Endometrium (tissue), 2 donors: Measurements from ENCODE around the gene PDK2.
"Not testable (repeated sequence)": the region's sequence is repeated elsewhere in the genome, so short reads cannot be mapped to it uniquely, and the experiment has no call there.

Experiments
- FAIRE-seq: peaks from 2 replicates; lab custom pipeline; 2012; peaks lifted over from hg19 to GRCh38; lab: Jason Lieb, UNC
- donor health status: control.
- donor health status: control.

Gene PDK2

DNA sequence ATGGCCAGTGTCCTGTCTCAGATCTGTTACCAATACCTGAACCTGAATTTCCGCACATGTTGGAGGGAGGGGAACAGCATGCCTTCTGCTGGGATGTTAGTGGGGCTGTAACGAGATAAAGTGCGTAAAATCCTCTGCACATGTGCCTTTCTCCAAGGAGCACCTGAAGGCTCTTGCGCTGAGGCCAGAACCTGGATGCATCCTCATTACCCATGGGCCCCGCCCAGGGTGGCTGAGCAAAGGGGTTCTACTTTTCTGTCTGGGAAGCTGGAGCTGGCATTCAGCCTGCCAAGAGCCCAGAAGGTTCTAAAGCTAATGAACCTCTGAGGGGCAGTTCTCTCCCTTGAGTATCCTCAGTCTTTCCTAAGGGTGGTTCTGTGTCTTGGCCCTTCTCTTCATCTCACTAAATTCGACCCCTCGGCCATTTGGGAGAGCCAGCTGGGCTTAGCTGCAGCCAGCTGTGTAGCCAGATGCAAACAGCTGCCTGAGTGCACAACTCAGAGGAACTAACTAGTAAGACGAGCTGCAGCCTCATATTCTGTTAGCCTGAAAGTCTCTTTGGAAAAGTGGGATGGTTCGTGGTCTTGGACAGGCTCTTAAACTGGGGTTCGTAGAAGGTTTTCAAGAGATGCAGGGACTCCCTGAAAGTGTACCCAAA lies 36.7 kb upstream of the PDK2 start:
- no peak for FAIRE-seq

DNA sequence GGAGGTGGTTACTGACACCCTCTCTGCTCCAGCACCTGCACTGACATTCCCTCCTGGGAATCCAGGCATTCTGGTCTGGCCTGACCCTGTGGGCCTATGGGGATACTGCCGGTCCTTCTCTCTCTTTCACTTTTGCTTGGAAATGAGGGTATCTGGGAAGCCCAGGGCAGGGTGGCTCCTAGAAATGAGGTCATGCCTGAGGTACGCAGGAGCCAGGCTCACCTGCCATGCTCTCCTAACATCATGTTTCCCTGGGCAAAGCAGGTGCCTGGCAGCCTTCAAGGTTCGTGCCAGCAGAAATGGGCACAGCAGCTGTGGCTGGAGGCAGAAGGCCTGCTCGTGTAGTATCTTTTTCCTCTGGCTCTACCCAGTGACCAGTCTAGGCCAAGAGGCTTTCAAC lies 35.9 kb upstream of the PDK2 start:
- FAIRE-seq = no peak

DNA sequence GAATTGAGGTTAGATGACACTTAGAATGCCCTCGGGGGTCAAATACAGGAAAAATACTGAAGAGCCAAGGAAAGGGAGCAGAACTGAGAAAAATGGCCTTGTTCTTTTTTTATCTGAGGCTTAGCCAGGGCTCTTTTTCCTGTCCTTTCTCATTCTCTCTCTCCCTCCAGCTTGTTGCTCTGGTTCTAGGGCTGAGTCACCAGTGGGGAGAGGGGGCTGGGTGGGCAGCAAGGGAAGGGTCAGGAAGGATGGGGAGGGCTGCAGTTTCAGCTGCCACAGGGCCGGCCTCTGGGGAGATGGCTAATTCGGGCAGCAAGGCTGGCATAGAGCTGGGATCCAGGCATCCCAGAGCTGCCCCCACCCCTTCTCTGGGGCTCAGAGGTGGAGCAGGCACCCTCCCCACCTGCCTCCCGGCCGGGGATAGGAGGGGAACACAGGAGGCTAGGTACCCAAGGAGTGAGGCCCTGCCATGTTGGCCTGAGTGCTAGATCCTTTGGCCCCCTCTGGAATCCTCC lies 35.3 kb upstream of the PDK2 start:
- FAIRE-seq = no peak

DNA sequence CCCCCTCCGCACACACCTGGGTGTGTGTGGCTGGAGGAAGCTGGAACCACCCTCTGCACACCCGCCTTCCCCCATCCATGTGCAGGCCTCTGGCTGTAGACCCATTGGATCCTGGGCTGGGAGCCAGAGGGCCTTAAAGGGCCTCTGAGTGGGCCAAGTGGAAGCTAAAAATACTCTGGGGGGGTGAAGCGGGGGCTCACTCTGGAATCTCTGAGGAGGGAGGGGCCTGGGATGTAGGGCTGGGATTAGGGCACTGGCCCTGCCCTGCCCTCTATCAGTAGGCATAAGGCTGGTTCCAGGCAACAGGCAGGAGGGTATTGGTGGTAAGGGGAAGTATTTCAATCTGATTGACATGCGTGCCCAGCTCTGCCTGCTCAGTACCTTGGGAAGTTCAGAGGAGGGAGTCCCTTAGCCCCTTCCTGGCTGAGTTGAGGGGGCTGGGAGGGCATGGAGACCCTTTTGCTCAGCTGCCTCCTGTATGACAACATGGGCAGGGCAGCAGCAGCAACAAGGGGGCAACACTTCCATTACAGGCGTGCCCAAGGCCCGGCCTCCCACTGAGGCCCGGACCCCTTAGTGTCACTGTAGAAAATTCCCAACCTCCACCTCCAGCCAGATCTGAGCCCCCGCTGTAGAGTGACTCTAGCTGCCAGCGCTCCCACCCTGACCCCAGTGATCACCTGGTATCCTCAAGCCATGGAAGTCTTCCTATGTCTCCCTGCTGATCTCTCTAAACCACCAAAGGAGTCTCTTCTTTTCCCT lies 34.0 kb upstream of the PDK2 start:
- FAIRE-seq = no peak

DNA sequence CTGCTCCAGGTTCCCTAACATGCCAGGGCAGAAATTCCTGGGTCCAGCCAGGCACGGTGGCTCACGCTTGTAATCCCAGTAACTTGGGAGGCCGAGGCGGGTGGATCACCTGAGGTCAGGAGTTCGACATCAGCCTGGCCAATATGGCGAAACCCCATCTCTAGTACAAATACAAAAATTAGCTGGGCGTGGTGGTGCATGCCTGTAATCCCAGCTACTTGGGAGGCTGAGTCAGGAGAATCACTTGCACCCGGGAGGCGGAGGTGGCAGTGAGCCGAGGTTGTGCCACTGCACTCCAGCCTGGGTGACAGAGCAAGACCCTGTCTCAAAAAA lies 33.5 kb upstream of the PDK2 start:
- not testable (repeated sequence) for FAIRE-seq

DNA sequence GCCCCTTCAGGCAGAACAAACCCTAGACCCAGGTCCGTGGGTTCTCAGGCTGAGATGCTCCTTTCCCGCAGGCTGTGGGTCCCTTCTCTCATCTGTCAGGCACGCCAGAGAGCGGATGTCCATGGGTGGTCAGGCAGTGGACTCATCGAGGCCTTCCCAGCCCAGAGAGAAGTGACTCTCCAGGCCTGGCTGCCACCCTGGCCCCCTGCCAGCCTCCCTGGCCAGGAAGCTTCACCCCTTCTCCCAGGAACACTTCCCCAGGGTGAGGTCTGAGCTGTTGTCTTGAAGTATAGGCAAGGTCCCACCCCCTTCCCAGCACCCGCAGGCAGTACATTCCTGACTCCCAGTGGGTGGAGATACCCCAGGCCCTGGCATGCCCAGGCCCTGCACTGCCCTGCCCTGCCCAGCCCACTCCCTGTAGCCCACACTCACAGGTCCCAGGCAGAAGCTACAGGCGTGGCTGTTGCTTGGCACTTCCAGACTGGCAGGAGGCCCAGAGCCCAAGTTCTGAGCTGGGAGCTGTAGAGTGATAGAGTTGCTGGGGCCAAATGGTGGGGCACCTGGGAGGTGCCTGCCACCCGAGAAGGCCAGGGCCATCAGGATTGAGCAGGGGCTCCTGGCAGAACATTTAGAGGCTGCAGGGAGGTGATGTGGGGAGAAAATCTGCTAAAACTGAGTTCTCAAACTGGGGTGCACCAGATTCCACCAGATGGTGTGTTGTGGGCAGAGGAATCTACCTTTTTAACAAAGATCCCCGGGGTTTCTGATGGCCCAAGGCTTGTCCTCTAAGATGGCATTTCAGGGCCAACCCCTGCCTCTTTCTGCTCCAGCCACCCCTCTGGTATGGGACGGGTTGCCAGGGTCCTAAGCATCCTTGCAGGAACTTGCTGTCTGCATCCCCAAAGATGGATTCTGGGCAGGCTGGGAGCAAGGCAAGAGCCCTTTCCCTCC lies 32.6 kb upstream of the PDK2 start:
- no peak for FAIRE-seq

DNA sequence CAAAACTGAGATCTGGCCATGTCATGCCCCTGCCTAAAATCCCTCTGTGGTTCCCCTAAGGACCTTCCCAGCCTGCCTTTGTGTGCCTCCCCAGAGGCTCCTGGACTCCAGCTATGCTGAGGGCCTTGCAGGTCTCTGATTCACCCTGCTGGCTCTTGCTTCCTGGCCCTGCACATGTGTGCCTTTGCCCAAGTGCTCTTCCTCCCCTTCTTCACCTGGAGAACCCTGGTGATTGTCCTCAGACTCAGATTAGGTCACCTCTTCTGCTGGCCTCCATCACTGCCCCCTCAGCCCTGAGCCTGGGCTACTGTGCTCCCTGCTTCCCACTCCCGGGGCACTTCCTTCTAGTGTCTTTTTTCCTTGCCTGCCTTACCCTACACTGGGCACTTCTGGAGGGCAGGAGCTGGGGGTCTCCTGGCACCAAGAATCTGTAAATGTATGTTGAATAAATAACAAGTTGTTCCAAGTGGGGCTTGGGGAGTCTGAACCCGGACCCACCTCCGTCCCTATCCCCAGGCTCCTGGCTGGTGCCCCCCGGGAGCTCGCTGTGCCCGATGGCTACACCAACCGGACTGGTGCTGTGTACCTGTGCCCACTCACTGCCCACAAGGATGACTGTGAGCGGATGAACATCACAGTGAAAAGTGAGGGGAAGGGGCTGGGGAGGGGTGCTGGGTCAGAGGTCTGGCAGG lies 31.4 kb upstream of the PDK2 start:
- no peak for FAIRE-seq

DNA sequence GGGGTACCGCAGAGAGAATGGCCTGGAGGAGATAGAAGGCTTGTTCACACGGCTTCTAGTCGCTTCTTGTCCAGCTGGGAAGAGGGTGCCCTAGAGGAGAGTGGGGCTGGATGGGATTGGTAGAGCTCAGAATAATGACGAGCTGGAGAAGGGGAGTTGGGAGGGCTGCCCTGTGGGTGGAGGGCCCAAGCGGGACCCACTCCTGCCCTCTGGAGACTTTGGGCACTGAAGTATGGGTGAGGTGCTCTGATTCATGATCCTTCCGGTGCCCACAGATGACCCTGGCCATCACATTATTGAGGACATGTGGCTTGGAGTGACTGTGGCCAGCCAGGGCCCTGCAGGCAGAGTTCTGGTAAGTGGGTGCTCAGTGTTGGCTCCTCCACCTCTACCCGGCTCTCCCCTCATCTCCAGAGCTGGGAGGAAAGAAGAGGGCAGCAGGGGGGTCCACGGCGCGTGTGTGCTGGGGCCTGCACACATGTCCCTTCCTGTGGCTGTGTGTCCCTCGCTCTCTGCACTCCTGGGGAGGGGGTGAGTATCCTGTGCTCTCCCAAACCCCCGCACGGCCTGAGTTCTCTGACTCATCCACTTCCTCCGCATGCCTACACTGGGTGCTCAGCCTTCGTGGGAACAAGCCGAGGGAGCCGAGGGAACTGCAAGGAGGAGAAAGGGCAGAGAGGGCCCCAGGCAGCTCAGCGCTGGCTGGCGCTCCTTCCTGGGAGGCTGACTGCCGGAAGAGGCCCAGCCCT lies 30.7 kb upstream of the PDK2 start:
- no peak for FAIRE-seq

DNA sequence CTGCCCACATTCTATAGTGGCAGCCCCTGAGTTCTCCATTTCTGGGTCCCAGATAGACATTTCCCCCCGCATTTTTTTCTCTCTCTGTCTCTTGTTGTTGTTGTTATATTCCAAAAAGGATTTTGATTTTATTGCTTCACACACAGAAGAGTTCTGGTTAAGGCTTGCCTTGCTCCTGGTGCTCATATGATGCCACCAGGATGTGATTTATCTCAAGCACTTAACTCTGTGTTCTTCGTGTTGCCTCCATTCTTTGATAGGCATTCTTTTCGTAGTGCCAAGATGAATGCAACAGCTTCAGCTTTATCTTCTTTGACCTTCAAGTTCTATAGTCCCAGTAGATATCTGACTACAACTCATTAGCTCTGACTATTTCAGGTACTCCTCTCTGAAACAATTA lies 30.1 kb upstream of the PDK2 start:
- FAIRE-seq = no peak

DNA sequence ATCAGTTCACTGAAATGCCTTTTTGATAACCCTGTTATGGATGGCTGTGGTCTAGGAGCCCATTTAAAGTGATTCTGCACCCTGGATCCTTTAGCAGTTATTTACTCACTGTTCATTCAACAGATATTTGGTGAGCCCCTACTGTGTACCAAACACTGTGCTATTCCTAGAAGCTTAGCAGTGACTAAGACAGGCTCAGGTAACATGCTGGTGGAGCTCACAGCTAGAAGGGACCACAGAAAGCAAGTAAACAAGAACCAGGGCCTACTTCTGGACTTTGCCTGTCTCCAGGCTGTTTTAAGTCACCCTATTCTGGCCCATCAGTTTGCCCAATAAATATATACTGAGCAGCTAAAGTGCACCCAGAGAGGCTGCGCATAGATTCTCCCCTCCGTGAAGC lies 28.2 kb upstream of the PDK2 start:
- no peak for FAIRE-seq

DNA sequence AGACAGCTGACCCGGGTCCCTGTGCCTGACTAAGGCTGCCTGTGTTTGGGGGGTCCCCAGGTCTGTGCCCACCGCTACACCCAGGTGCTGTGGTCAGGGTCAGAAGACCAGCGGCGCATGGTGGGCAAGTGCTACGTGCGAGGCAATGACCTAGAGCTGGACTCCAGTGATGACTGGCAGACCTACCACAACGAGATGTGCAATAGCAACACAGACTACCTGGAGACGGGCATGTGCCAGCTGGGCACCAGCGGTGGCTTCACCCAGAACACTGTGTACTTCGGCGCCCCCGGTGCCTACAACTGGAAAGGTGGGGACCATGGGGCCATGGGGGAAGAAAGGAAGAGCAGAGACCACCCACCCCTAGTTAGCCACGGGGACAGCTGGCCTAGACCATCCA lies 27.2 kb upstream of the PDK2 start:
- no peak for FAIRE-seq

DNA sequence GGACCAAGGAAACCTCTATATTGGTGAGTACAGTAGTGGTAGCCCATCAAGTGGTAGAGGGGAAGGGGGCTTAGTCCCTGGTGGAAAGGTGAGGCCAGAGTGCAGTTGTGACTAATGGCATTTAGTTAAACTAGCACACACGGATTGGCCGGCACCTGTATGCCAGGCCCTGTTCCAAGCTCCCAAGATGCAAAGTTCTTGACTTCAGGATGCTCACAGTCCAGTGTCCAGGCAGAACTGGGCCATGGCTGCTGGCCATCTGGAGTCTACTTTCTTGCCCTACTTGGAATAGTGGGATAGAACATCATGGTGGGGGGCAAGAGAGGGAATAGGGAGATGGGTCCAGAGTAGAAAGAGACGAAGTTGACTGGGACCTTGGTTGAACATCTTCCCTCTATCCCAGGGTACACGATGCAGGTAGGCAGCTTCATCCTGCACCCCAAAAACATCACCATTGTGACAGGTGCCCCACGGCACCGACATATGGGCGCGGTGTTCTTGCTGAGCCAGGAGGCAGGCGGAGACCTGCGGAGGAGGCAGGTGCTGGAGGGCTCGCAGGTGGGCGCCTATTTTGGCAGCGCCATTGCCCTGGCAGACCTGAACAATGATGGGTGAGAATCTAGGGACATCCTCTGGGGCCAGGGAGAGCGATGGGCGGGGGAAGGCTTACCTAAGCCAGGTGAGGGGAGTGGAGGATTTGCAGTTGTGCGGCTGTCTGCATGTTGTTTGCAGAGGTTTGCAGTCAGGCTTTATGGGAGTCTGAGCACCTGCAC lies 24.1 kb upstream of the PDK2 start:
- no peak for FAIRE-seq

DNA sequence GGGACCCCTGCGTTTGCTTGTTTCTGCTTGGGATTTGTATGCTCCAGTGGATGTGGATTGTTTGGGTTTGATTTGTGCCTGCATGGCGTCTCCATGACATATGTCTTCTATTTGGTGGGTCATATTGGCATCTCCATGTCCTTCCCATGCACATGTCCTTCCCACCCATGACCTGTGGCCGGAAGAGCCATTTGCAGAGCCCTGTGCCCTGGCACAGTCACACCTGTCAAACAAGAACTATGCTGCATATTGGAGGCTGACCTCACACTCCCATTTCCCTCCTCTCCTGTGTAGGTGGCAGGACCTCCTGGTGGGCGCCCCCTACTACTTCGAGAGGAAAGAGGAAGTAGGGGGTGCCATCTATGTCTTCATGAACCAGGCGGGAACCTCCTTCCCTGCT lies 23.5 kb upstream of the PDK2 start:
- no peak for FAIRE-seq

DNA sequence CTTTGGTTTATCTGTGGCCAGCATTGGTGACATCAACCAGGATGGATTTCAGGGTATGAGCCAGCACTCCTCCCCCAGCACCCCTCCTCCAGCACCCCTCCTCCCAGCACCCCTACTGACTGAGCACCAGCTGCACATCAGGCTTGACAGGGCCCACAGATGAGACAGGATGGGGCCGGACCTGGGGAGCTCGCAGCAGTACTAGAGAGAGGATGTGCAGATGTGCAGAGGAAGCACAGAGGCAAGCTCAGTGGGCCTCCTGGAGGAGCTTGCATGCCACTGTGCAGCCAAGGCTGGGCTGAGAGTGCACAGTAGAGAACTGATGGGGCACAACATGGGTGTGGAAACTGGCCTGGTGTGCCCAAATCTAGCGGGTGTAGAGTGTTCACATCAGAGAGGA lies 23.0 kb upstream of the PDK2 start:
- no peak for FAIRE-seq

DNA sequence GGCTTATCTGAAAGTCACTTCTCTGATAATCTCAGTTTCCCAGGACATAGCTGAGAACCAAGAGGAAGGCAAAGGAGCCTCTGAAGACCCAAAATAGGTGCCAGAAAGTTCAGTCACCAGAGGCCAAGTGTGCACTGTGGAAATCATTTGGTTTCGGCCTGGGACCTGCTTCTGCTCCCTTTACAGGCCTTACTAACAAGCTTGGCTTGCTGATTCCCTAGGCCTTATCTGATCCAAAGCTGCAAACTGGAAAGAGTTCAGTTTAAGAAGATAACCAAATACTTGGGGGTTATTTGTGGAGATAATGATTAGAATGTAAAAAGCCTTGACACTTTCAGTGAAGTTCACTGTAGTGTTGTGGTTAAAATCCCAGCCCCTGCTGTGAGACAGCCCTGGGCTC lies 22.2 kb upstream of the PDK2 start:
- no peak for FAIRE-seq

DNA sequence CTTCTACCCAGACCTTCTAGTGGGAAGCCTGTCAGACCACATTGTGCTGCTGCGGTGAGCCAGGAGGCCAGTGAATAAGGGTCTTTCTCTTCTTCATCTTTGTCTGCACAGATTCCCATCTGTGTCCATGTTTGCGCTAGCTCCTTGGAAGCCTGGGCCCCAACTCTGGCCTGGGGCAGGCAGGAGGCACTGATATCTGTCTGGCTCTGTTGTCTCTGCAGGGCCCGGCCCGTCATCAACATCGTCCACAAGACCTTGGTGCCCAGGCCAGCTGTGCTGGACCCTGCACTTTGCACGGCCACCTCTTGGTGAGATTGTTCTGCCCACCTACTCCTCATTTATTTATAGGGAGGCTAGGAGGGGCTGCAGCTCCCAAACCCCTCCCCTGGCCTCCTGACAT lies 20.9 kb upstream of the PDK2 start:
- no peak for FAIRE-seq

DNA sequence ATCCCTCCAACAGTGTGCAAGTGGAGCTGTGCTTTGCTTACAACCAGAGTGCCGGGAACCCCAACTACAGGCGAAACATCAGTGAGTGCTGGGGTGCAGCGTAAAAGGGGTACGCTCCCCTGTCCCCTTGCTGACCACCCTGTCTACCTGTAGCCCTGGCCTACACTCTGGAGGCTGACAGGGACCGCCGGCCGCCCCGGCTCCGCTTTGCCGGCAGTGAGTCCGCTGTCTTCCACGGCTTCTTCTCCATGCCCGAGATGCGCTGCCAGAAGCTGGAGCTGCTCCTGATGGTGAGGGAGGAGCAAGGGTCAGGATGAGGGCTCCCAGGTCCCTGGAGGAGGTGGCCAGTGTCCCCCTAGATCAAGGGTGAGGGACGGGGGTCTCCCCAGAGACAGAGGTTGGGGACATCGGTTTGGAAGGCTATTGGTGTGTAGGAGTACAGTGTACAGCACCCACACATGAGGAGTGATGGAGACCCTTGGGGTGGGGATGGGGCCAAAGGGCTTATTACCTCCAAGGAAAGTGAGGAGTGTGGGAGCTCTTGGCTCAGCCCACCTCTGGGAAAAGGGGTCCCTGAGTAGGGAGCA lies 19.6 kb upstream of the PDK2 start:
- FAIRE-seq = no peak

DNA sequence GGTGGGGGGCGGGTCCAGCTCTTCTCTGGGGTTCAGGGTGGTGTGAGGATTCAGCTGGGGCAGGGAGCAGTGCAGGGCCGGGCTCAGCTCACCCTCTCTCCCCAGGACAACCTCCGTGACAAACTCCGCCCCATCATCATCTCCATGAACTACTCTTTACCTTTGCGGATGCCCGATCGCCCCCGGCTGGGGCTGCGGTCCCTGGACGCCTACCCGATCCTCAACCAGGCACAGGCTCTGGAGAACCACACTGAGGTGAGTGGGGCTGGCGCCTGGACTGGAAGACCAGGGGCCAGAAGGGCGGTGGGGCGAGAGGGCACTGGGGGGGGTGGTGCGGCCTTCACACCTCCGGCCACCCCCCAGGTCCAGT lies 18.9 kb upstream of the PDK2 start:
- no peak for FAIRE-seq

DNA sequence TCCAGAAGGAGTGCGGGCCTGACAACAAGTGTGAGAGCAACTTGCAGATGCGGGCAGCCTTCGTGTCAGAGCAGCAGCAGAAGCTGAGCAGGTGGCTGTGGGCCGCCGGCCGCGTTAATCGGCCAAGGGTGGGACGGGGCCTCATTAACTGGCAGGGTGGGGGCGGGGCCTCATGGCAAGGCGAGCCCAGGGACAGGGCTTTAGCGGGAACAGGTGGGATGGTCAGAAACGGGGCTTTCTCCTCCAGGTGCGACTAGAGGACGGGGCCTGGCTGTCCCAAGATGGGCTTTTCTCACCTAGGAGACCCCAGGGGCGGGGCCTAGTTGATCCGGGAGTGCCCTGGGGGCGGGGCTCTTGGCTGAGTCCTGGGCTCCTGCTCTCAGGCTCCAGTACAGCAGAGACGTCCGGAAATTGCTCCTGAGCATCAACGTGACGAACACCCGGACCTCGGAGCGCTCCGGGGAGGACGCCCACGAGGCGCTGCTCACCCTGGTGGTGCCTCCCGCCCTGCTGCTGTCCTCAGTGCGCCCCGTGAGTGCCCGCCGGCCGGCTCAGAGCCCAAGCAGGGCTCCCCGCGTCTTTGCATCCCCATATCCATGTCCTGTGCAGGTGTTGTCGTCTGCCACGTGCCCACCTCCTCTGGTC lies 18.4 kb upstream of the PDK2 start:
- FAIRE-seq = no peak

DNA sequence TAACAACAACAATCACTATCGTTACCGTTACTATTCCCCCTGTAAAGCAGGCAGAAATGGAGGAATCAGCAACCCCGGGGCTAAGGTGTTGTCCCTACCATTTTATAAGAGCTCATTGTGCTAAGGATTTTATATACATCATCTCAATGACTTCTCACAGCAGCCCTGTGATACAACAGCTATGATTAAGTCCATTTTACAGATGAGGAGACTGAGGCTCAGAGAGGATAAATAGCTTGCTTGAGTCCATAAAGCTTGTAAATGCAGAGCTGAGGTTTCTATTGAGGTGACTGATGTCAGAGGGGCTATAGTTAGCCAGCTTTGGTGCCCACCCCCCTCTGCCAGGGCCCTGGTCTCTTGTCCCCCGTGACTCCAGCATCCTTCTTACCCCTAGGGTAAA lies 16.7 kb upstream of the PDK2 start:
- FAIRE-seq = no peak
